Mesodermal cell (in vitro differentiated cells): Measurements from ENCODE around the gene CHODL. TPM values are rescaled to one million over a fixed set of nuclear protein-coding genes. Genes with fewer than 3 reads are reported as not detected.

Experiments
- H3K27ac ChIP-seq: 2 replicates; pipeline ENCODE4 v1.7.0; 2013; ENCODE audit warnings: mild to moderate bottlenecking, low read depth, low read length, moderate library complexity; ENCODE audit not compliant: severe bottlenecking
- H3K36me3 ChIP-seq: 2 replicates; pipeline ENCODE4 v1.7.1; 2013; ENCODE audit warnings: mild to moderate bottlenecking, low read length, moderate library complexity; ENCODE audit not compliant: control insufficient read depth, insufficient read depth
- H3K4me1 ChIP-seq: one replicate; pipeline ENCODE4 v1.7.1; 2013; ENCODE audit warnings: mild to moderate bottlenecking, low read length; ENCODE audit not compliant: insufficient read depth, control insufficient read depth, poor library complexity, severe bottlenecking
- H3K4me3 ChIP-seq: 2 replicates; pipeline ENCODE4 v1.7.0; 2013; ENCODE audit warnings: low read length, control low read depth, mild to moderate bottlenecking; ENCODE audit not compliant: insufficient read depth, poor library complexity, severe bottlenecking; ENCODE audit errors: extremely low read depth
- H3K9me3 ChIP-seq: 2 replicates; pipeline ENCODE4 v1.7.1; 2013; ENCODE audit warnings: mild to moderate bottlenecking, low read length, moderate library complexity; ENCODE audit not compliant: control insufficient read depth
- WGBS, 2 experiments: methylation state at CpG; one replicate each; pipeline ENCODE4 v1.1.5; 2013; ENCODE audit warnings: missing lambda C conversion rate in 2 of 2; ENCODE audit not compliant: insufficient coverage in 2 of 2; 5-methylcytosine and 5-hydroxymethylcytosine counted together
- polyA plus RNA-seq, 2 experiments: library from polyadenylated mRNA; stranded (reverse); fragments of 50-300 nt; gene quantifications; one replicate each; pipeline ENCODE4 v1.2.3, GENCODE V29; 2013

The CHODL gene, protein sequence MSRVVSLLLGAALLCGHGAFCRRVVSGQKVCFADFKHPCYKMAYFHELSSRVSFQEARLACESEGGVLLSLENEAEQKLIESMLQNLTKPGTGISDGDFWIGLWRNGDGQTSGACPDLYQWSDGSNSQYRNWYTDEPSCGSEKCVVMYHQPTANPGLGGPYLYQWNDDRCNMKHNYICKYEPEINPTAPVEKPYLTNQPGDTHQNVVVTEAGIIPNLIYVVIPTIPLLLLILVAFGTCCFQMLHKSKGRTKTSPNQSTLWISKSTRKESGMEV
- polyA plus RNA-seq (2013, experiment 1 of 2): 1.3 TPM
- 1.5 TPM for polyA plus RNA-seq (2013, experiment 2 of 2)

DNA sequence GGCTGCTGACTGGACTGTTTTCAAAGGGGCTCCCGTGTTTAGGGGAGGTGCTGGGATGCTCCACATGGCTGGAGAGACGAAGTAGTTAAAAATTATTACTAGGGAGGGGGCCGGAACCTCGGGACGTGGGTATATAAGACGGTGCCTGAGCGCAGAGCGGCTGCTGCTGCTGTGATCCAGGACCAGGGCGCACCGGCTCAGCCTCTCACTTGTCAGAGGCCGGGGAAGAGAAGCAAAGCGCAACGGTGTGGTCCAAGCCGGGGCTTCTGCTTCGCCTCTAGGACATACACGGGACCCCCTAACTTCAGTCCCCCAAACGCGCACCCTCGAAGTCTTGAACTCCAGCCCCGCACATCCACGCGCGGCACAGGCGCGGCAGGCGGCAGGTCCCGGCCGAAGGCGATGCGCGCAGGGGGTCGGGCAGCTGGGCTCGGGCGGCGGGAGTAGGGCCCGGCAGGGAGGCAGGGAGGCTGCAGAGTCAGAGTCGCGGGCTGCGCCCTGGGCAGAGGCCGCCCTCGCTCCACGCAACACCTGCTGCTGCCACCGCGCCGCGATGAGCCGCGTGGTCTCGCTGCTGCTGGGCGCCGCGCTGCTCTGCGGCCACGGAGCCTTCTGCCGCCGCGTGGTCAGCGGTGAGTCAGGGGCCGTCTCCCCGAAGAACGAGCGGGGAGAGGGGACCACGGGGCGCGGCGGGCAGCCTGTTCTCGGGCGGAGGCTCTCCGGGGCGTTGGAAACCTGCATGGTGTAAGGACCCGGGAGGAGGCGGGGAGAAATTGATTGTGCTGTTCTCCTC is at the start of gene CHODL:
CHODL (plus strand) TSS at position 163 of the 793 bp plus-strand sequence; CDS start at position 554, 391 bp downstream.
- H3K4me1 ChIP-seq: no peaks in the 10 kb centered on the region
- H3K36me3 ChIP-seq: no peaks in the 10 kb centered on the region
- peak within 1 kb of the TSS; percentile 27 for H3K4me3 ChIP-seq
- H3K9me3 ChIP-seq: no peaks in the 10 kb centered on the region
- 2 to 6% methylated on average over 27 to 38 of the region's 72 CpGs for WGBS, 2 experiments
- H3K27ac ChIP-seq: no peak within 1 kb of the TSS

GRCh38 chr21:18204931-18205330 is 39.7 kb upstream of the CHODL start:
- Histone ChIP-seq H3K27ac (no peak overlapping the region), H3K9me3 (no peaks in the 10 kb centered on the region), H3K4me3 (no peak overlapping the region), H3K4me1 (no peaks in the 10 kb centered on the region), H3K36me3 (no peaks in the 10 kb centered on the region)
- WGBS, 2 experiments: no CpG with 5 or more reads among the region's 1 CpG

DNA sequence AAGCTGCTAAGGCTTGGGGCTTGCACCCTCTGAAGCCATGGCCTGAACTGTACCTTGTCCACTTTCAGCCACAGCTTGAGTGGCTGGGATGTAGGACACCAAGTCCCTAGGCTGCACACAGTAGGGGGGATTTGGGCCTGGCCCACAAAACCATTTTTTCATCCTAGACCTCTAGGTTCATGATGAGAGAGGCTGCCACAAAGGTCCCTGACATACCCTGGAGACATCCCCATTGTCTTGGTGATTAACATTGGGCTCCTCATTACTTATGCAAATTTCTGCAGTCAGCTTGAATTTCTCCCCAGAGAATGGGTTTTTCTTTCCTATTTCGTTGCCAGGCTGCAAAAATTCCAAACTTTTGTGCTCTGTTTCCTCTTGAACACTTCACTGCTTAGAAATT is 26.3 kb upstream of the CHODL start:
- Histone ChIP-seq H3K9me3 (peaks cover 6% of the 10 kb centered on the region), H3K4me1 (no peaks in the 10 kb centered on the region), H3K4me3 (no peak overlapping the region), H3K27ac (no peak overlapping the region), H3K36me3 (no peaks in the 10 kb centered on the region)
- 43 to 62% methylated on average over 1 of the region's 1 CpG for WGBS, 2 experiments

- Histone ChIP-seq H3K4me1 (no peaks in the 10 kb centered on the region), H3K36me3 (no peaks in the 10 kb centered on the region)
Observed at GRCh38 chr21:18220498-18220897, 24.1 kb upstream of the CHODL start.

DNA sequence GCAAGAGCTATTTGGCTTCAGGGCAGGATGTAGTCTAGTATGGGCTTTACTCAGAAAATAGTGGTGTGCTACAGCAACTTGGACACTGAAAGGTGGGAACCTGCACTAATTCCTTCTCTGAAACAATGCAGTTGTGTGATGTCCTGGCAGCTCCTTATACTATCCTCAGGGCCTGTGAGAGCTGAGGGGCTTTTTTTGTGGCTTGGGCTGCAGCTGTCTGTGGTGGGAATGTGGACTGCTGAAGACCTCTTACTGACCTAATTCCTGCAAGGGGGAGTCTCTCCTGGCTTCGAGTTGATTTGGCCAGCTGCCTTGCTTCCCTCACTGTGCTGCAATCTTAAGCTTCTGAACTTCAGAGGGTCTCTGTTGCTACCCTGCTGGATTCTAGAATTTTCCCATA is 22.3 kb upstream of the CHODL start:
- WGBS, 2 experiments: 63 to 100% methylated on average over 1 of the region's 1 CpG

More at GRCh38 chr21:18220498-18220897, 24.1 kb upstream of the CHODL start:
- peaks cover 6% of the 10 kb centered on the region for H3K9me3 ChIP-seq
- H3K4me3 ChIP-seq: no peak overlapping the region
- H3K27ac ChIP-seq: no peak overlapping the region

DNA sequence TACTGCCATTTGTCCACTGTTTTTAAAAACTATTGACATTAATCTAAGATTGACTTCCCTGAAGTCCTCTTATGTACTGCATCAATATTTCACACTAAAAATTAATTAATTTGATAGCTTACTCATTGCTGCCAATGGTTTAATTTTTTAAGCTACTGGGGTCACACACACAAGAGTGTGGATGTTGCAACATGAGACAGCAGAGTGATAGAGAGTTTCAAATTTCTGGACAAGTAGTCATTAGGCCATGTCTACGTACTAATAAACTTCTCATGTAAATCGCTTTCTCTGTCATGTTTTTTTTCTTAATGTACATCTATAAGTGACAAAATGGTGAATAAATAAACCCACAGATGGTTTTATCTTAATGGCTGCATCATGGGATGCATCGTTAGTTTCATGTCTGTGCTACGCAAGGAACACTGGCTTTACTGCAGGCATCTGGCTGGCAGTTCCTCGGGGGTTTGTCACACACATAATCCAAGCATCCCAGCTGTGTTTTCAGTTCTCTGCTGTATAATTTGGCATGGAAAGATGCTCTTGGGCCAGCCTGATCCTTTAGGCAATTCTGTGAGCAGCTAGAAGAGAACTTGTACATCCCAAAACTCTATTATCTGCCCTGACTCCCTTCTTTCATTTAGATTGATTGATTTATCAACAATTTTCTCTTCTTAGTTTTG is 16.4 kb upstream of the CHODL start:
- 67 to 100% methylated on average over 1 to 2 of the region's 5 CpGs for WGBS, 2 experiments
- Histone ChIP-seq H3K9me3 (no peaks in the 10 kb centered on the region), H3K27ac (no peak overlapping the region)

More for the DNA sequence above, 22.3 kb upstream of the CHODL start:
- Histone ChIP-seq H3K9me3 (peaks cover 6% of the 10 kb centered on the region), H3K36me3 (no peaks in the 10 kb centered on the region), H3K27ac (no peak overlapping the region), H3K4me1 (no peaks in the 10 kb centered on the region), H3K4me3 (no peak overlapping the region)

DNA sequence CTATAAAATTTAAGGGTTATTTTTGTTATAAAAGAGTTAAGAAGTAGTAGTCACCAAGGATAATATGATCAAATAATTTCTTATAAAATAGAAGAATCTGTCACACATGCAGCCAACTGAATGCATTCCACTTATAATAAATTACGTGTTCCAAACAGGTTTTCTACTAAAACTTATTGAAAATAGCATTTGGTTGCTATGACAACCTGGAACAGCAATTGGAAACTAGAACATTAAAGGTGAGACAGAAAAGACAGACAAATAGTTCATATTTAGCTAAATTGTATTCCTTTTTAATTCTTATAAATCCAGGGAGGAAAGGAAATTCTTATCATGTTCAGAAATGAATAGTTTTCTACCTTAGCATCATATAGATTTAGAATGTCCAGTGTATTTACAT is 9.1 kb upstream of the CHODL start:
- Histone ChIP-seq H3K4me3 (no peak overlapping the region), H3K27ac (no peak overlapping the region), H3K36me3 (no peaks in the 10 kb centered on the region), H3K9me3 (no peaks in the 10 kb centered on the region), H3K4me1 (no peaks in the 10 kb centered on the region)
- WGBS, 2 experiments: no CpG with 5 or more reads among the region's 1 CpG

More for the DNA sequence above, 16.4 kb upstream of the CHODL start:
- H3K4me1 ChIP-seq: no peaks in the 10 kb centered on the region
- H3K4me3 ChIP-seq: no peak overlapping the region
- no peaks in the 10 kb centered on the region for H3K36me3 ChIP-seq

GRCh38 chr21:18245464-18245967 is 883 bp downstream of the CHODL start:
- no peak overlapping the region for H3K27ac ChIP-seq
- peak overlapping the region; percentile 27 for H3K4me3 ChIP-seq
- 11 to 18% methylated on average over 16 to 22 of the region's 22 CpGs for WGBS, 2 experiments
- H3K9me3 ChIP-seq: no peaks in the 10 kb centered on the region
- no peaks in the 10 kb centered on the region for H3K36me3 ChIP-seq
- no peaks in the 10 kb centered on the region for H3K4me1 ChIP-seq

GRCh38 chr21:18248171-18248570 is 3.5 kb downstream of the CHODL start:
- no peaks in the 10 kb centered on the region for H3K4me1 ChIP-seq
- no peaks in the 10 kb centered on the region for H3K36me3 ChIP-seq
- WGBS, 2 experiments: no CpG with 5 or more reads among the region's 1 CpG
- no peak overlapping the region for H3K27ac ChIP-seq
- no peak overlapping the region for H3K4me3 ChIP-seq
- H3K9me3 ChIP-seq: no peaks in the 10 kb centered on the region

DNA sequence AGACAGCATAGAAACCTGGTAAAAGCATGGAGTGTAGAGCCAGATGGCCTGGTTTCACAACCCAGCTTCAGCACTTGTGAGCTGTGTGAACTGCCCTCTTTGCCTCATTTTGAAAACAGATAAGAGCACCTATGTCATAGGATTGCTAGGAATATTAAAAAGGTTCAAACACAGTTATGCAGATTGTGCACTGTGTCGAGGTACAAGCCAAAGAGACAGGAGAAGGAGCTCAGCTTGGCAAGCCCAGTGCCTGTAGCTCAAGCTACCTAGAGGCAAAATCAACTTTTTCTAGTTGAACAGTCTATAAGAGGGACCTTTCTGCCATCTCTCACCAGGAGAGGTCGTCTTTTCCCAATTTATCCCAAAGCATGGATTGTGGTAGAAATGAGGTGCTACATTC is 5.0 kb downstream of the CHODL start:
- H3K4me3 ChIP-seq: no peak overlapping the region
- H3K36me3 ChIP-seq: no peaks in the 10 kb centered on the region
- WGBS, 2 experiments: 50 to 64% methylated on average over 1 of the region's 2 CpGs
- H3K9me3 ChIP-seq: no peaks in the 10 kb centered on the region
- H3K4me1 ChIP-seq: no peaks in the 10 kb centered on the region
- H3K27ac ChIP-seq: no peak overlapping the region
